Body of pancreas (tissue), 4 donors: ENCODE results near the gene INPP5B.
A peak's percentile ranks its signal among the peaks of the same experiment; 100 is the strongest.

Experiments
- POLR2A ChIP-seq, 3 donors: fragments of 450-650 bp; IDR thresholded peaks; one replicate each; pipeline ENCODE4 v1.6.1; 2016; ENCODE audit warnings: antibody characterized with exemption in 3 of 3, mild to moderate bottlenecking in 2 of 3
- TF ChIP-seq, protein P1 (sequence below), 7 experiments: fragments of 450-650 bp in 4 of 7; fragments of 200-600 bp in 3 of 7; sonication (generic) in 3 of 7; IDR thresholded peaks; one replicate each; pipeline ENCODE4 v1.5.1; 2016 to 2019; ENCODE audit warnings: antibody characterized with exemption in 7 of 7

- TF ChIP-seq, protein P1, sequence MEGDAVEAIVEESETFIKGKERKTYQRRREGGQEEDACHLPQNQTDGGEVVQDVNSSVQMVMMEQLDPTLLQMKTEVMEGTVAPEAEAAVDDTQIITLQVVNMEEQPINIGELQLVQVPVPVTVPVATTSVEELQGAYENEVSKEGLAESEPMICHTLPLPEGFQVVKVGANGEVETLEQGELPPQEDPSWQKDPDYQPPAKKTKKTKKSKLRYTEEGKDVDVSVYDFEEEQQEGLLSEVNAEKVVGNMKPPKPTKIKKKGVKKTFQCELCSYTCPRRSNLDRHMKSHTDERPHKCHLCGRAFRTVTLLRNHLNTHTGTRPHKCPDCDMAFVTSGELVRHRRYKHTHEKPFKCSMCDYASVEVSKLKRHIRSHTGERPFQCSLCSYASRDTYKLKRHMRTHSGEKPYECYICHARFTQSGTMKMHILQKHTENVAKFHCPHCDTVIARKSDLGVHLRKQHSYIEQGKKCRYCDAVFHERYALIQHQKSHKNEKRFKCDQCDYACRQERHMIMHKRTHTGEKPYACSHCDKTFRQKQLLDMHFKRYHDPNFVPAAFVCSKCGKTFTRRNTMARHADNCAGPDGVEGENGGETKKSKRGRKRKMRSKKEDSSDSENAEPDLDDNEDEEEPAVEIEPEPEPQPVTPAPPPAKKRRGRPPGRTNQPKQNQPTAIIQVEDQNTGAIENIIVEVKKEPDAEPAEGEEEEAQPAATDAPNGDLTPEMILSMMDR (IDR thresholded peaks at IDR 0.05): peak in 5 of 7 experiments; percentile 9 to 22 (median 14)
- no peak for TF ChIP-seq POLR2A (IDR thresholded peaks at IDR 0.05)
These were observed 27.6 kb downstream of the INPP5B start for GRCh38 chr1:37919277-37919676.
